ENCODE results near the gene TICAM2. TPM values are rescaled to one million over a fixed set of nuclear protein-coding genes. Genes with fewer than 3 reads are reported as not detected.

TICAM2 gene
- total and polyA plus RNA-seq, 2 donors (not counting 1 experiment from before 2014, with no cell fraction given): 0.55 to 5.4 TPM

DNA sequence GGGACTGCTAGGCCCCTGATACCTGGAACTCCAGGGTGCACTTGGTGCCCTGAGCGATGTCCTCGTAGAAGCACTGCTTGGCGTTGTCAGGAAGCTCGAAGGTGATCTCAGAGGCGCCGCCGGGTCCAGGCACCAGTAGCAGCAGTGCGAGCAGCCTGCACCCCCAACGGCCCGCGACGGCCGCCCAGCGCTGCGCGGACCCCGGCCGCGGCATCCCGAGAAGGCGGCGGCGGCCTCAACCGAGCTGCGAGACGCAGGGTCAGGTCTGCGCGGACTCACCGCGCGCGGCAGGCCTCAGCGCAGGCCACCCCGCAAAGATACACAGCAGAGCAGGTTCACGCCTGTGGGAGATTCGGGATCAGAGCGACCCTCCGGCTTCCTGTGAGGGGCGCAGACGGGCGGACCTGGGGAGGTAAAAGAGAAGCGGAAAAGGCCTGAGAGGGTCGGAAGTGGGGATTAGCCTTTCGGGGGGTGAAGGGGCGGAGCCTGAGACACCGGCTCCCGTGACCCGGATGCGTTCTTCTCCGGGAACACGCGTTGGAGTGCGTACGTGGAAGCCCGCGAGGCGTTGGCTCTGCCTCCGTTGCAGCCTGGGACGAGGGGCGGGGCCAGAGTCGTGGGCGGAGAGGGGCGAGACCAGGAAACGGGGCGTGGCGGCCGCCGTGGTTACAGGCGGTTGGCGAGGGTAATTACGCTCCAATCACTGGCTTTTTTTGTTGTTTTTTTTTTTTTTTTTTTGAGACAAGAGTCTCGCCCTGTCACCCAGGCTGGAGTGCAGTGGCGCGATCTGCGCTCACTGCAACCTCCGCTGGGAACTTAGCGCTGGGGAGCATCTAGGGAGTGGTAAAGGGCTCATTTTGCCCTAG is 23.5 kb upstream of the TICAM2 start, which contains the start of gene TMED7:
Gene TMED7 (minus strand): TSS at position 458 of the 866 bp plus-strand sequence. CDS start 244 bp downstream, at position 214.
- Histone ChIP-seq H3K27me3 (replicated peaks in 1 of 4; ENCODE audit: control extremely low read depth in 1 of 4, control insufficient read depth in 3 of 4, insufficient read depth in 4 of 4, low read length in 3 of 4) (peaks cover 0 to 5% (median 0%) of the 10 kb centered on the region in 4 experiments), H3K9me3 (ENCODE audit: control extremely low read depth in 1 of 3, control insufficient read depth in 2 of 3, insufficient read depth in 1 of 3, low read length in 2 of 3) (no peaks in the 10 kb centered on the region), H3K4me1 (ENCODE audit: control insufficient read depth in 2 of 2, insufficient read depth in 2 of 2, low read length in 2 of 2) (peaks cover 32 to 35% of the 10 kb centered on the region in 2 donors), H3K9ac (ENCODE audit: low read length) (peak within 1 kb of the TSS; percentile 97), H4K20me1 (ENCODE audit: control insufficient read depth, insufficient read depth, low read length, poor library complexity, severe bottlenecking) (peaks cover 17% of the 10 kb centered on the region), H3K79me2 (ENCODE audit: control insufficient read depth, insufficient read depth, low read length) (peaks cover 40% of the 10 kb centered on the region), H3K4me2 (replicated peaks; ENCODE audit: low read depth, low read length, poor library complexity, severe bottlenecking) (peak within 1 kb of the TSS; percentile 86), H3K4me3 (ENCODE audit: control extremely low read depth in 1 of 5, extremely low read depth in 1 of 5, insufficient read depth in 1 of 5, low read depth in 2 of 5, low read length in 4 of 5) (peak within 1 kb of the TSS; percentile 67 to 92 (median 87)), H3K36me3 (replicated peaks in 1 of 2; ENCODE audit: control extremely low read depth in 1 of 2, control insufficient read depth in 1 of 2, extremely low read depth in 1 of 2, insufficient read depth in 2 of 2, low read length in 1 of 2) (no peaks in the 10 kb centered on the region), H3K27ac (ENCODE audit: low read length in 2 of 2) (peak within 1 kb of the TSS; percentile 88 to 96), H2AFZ (ENCODE audit: insufficient read depth, low read depth, low read length, poor library complexity, severe bottlenecking) (peak within 1 kb of the TSS; percentile 90)
- DNase-seq: peak; percentile 99
- no peaks in the 10 kb centered on the region for H3K27me3 Mint-ChIP-seq
- no peaks in the 10 kb centered on the region for H3K9me3 Mint-ChIP-seq (ENCODE audit: insufficient read depth)
- WGBS (ENCODE audit: insufficient coverage): 0% methylated on average over 73 of the region's 77 CpGs
- POLR2A ChIA-PET: interaction anchor here (1.3 to 1.6 kb wide), 2 partner anchors 22 to 81 kb away, joined by 3 read pairs; partner anchors contain the start of gene FEM1C
- no peak within 1 kb of the TSS for H3K27ac Mint-ChIP-seq
- H3K4me1 Mint-ChIP-seq: peaks cover 27% of the 10 kb centered on the region
- TF ChIP-seq EZH2 (IDR thresholded peaks at IDR 0.05; ENCODE audit: borderline replicate concordance, insufficient read depth, low read depth, low read length, poor library complexity, severe bottlenecking) (no peak), CTCF (IDR thresholded peaks at IDR 0.05) (no peak)
- intact Hi-C loops (cut with micrococcal nuclease): loop anchor here (1.0 kb wide), 8 partner anchors 8 to 459 kb away; partner anchors contain the start of genes AP3S1, ATG12, CCDC112 and COMMD10
- no peak within 1 kb of the TSS for H3K4me3 Mint-ChIP-seq
- ATAC-seq (ENCODE audit: low read depth): peak; percentile 92
- CTCF ChIA-PET: interaction anchor here (0.6 to 2.7 kb wide), 6 partner anchors 9 to 442 kb away, joined by 3 to 7 read pairs (median 4); partner anchors contain the start of genes AP3S1, ATG12 and TICAM2

Measured in B cell (primary cell).